HEK293 (cell line): ENCODE data around the gene TNFSF12.

Experiments used
- CTCF ChIA-PET: fragments of 350-600 bp; formaldehyde crosslinking; extraction: SDS; loops from one replicate; lab custom pipeline; 2021; ENCODE audit warnings: antibody characterized with exemption; lab: Yijun Ruan, JAX
- POLR2A ChIA-PET: fragments of 300-600 bp; formaldehyde crosslinking; extraction: SDS; loops from one replicate; lab custom pipeline; 2020; ENCODE audit warnings: antibody characterized with exemption, inconsistent platforms; lab: Yijun Ruan, JAX
- H3K27ac ChIP-seq: fragments of 200-500 bp; sonication (Bioruptor generic); 2 replicates; pipeline ENCODE4 v1.5.1; 2014; ENCODE audit warnings: low read depth, low read length, control low read depth, inconsistent platforms; ENCODE audit errors: extremely low read depth
- H3K36me3 ChIP-seq, 2 experiments: fragments of 200-500 bp in 1 of 2; sonication (Bioruptor generic) in 1 of 2; 1 replicate in 1 of 2; 2 replicates in 1 of 2; pipeline ENCODE4 v1.5.1; 2014 to 2017; ENCODE audit warnings: inconsistent platforms in 2 of 2, low read length in 2 of 2; ENCODE audit not compliant: control insufficient read depth in 2 of 2, insufficient read depth in 1 of 2
- H3K4me1 ChIP-seq: fragments of 200-500 bp; sonication (Bioruptor generic); 2 replicates; pipeline ENCODE4 v1.5.1; 2014; ENCODE audit warnings: mild to moderate bottlenecking, low read length, inconsistent platforms; ENCODE audit not compliant: control insufficient read depth, insufficient read depth
- H3K4me3 ChIP-seq: 2 replicates; pipeline ENCODE4 v1.5.1; 2011; ENCODE audit warnings: low read depth, mild to moderate bottlenecking, control low read depth, low read length, moderate library complexity
- H3K9me3 ChIP-seq: fragments of 200-500 bp; sonication (Bioruptor generic); 2 replicates; pipeline ENCODE4 v1.5.1; 2014; ENCODE audit warnings: low read depth, low read length, inconsistent platforms; ENCODE audit not compliant: control insufficient read depth, insufficient read depth
- FEZF1 ChIP-seq: fragments of 450-650 bp; formaldehyde crosslinking; IDR thresholded peaks from 2 replicates; pipeline ENCODE4 v1.5.1; 2016; ENCODE audit warnings: missing biosample characterization, missing genetic modification characterization
- GLI2 ChIP-seq: fragments of 450-650 bp; formaldehyde crosslinking; IDR thresholded peaks from 2 replicates; pipeline ENCODE4; 2017; ENCODE audit warnings: missing biosample characterization, missing genetic modification characterization, low read depth, borderline replicate concordance
- GLIS1 ChIP-seq: fragments of 450-650 bp; formaldehyde crosslinking; IDR thresholded peaks from 2 replicates; pipeline ENCODE4 v1.5.1; 2016; ENCODE audit warnings: missing biosample characterization, missing genetic modification characterization
- HIC1 ChIP-seq: fragments of 450-650 bp; formaldehyde crosslinking; IDR thresholded peaks from 2 replicates; pipeline ENCODE4 v1.5.1; 2016; ENCODE audit warnings: missing biosample characterization, missing genetic modification characterization
- ZBTB20 ChIP-seq: fragments of 450-650 bp; formaldehyde crosslinking; IDR thresholded peaks from 2 replicates; pipeline ENCODE4 v1.5.1; 2016; ENCODE audit warnings: missing biosample characterization, missing genetic modification characterization
- ZBTB21 ChIP-seq: fragments of 450-650 bp; formaldehyde crosslinking; IDR thresholded peaks from 2 replicates; pipeline ENCODE4 v1.5.1; 2017; ENCODE audit warnings: missing biosample characterization, missing genetic modification characterization
- ZNF10 ChIP-seq: fragments of 450-650 bp; formaldehyde crosslinking; IDR thresholded peaks from 2 replicates; pipeline ENCODE4 v1.5.1; 2017; ENCODE audit warnings: missing biosample characterization, missing genetic modification characterization
- ZNF404 ChIP-seq: fragments of 450-650 bp; formaldehyde crosslinking; IDR thresholded peaks from 2 replicates; pipeline ENCODE4 v1.5.1; 2017; ENCODE audit warnings: missing biosample characterization, missing genetic modification characterization
- ZNF48 ChIP-seq: fragments of 450-650 bp; formaldehyde crosslinking; IDR thresholded peaks from 2 replicates; pipeline ENCODE4 v1.5.1; 2016; ENCODE audit warnings: missing biosample characterization, missing genetic modification characterization
- ZNF571 ChIP-seq: fragments of 450-650 bp; formaldehyde crosslinking; IDR thresholded peaks from 2 replicates; pipeline ENCODE4 v1.5.0; 2017; ENCODE audit warnings: missing biosample characterization, missing genetic modification characterization
- ZNF707 ChIP-seq: fragments of 450-650 bp; formaldehyde crosslinking; IDR thresholded peaks from 2 replicates; pipeline ENCODE4 v1.5.1; 2016; ENCODE audit warnings: missing biosample characterization, missing genetic modification characterization
- ZNF76 ChIP-seq: fragments of 450-650 bp; formaldehyde crosslinking; IDR thresholded peaks from 2 replicates; pipeline ENCODE4; 2016; ENCODE audit warnings: low read depth, missing biosample characterization, missing genetic modification characterization, borderline replicate concordance
- ZNF843 ChIP-seq: fragments of 450-650 bp; formaldehyde crosslinking; IDR thresholded peaks from 2 replicates; pipeline ENCODE4 v1.5.1; 2016; ENCODE audit warnings: missing biosample characterization, missing genetic modification characterization
- TF ChIP-seq, protein P1 (sequence below): fragments of 450-650 bp; formaldehyde crosslinking; conservative IDR thresholded peaks from 2 replicates; pipeline ENCODE4 v1.5.1; 2016; ENCODE audit warnings: low read depth, missing biosample characterization, missing genetic modification characterization
- TF ChIP-seq, protein P2 (sequence below): sonication (generic); formaldehyde crosslinking; IDR thresholded peaks from 2 replicates; pipeline ENCODE4 v1.8.1; 2022; ENCODE audit warnings: mild to moderate bottlenecking, moderate library complexity, missing genetic modification reagents

Gene TNFSF12

DNA sequence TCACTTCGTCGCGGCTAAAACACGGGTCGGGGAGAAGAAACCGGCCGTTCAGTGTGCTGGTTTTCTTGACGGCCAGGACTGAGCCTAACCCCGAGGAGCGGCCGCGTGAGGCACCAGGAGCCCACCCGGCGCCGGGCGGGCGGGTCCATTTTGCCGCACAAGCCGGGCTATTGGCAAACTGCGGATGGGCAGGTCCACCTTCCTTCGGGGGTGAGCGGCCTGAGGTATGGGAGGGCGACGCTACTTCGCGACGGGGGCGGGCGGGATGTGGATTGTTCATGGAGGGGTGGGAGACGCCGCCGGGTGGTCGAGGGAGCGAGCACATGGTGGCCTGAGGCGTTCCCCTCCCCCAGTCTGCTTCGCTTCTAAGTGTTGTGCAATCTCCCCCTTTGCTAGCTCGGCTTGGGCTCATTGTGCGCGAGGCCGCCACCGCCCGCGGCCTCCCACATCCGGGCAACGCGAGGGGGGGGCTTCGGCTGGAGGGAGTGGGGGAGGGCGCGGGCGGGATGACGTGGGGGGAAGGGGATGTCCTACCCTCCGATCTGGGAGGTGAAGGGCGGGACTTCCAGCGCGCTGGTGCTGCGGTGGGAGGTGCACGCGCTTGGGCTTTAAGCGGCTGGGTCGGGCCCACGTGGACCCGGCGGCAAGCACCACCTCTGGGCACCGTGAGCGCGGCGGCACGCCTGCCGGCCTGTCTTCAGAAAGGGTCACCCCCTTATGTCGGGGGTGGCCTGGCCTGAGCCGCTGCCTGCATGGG lies 24.6 kb downstream of the TNFSF12 start (continued):
- TF ChIP-seq GLIS1 (peak; percentile 97), GLI2 (no peak), ZBTB20 (no peak), ZBTB21 (tag by site-specific recombination) (peak; percentile 34; the same call in 1 of the 2 replicates), ZNF404 (tag by site-specific recombination) (no peak), ZNF10 (no peak), ZNF571 (tag by site-specific recombination) (no peak), ZNF48 (no peak)

DNA sequence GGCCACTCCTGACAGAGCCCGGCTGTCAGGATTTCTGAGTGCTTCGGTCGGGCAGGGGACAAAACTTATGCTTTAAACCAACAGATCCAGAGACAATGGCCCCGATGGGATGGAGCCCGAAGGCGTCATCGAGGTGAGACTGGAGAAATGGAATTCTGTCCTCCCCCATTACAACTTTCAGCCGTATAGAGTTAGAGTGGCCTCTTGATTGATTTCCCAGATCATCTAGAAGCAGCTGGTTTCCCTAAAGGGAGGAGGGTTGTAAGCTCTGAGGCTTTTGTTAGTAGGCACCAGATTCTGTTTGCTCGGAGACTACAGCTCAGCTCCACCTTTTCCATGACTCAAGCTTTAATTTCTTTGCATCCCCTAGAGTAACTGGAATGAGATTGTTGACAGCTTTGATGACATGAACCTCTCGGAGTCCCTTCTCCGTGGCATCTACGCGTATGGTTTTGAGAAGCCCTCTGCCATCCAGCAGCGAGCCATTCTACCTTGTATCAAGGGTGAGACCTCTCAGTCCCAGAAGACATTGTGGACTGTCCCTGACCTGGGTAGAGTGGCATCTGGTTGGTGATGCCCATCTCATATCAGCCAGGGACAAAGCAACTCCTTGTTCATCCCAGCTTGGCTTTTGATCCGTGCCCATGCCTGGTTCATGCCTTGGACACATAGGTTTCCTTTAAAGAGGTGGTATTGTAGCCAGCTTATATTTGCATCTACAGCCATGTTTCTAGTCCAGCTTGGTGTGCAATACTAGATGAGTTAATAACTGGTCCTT lies 25.5 kb downstream of the TNFSF12 start:
- TF ChIP-seq, protein P1, sequence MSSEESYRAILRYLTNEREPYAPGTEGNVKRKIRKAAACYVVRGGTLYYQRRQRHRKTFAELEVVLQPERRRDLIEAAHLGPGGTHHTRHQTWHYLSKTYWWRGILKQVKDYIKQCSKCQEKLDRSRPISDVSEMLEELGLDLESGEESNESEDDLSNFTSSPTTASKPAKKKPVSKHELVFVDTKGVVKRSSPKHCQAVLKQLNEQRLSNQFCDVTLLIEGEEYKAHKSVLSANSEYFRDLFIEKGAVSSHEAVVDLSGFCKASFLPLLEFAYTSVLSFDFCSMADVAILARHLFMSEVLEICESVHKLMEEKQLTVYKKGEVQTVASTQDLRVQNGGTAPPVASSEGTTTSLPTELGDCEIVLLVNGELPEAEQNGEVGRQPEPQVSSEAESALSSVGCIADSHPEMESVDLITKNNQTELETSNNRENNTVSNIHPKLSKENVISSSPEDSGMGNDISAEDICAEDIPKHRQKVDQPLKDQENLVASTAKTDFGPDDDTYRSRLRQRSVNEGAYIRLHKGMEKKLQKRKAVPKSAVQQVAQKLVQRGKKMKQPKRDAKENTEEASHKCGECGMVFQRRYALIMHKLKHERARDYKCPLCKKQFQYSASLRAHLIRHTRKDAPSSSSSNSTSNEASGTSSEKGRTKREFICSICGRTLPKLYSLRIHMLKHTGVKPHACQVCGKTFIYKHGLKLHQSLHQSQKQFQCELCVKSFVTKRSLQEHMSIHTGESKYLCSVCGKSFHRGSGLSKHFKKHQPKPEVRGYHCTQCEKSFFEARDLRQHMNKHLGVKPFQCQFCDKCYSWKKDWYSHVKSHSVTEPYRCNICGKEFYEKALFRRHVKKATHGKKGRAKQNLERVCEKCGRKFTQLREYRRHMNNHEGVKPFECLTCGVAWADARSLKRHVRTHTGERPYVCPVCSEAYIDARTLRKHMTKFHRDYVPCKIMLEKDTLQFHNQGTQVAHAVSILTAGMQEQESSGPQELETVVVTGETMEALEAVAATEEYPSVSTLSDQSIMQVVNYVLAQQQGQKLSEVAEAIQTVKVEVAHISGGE (tag by site-specific recombination): no peak
- TF ChIP-seq GLIS1 (no peak), ZNF707 (tag by site-specific recombination) (no peak), ZNF843 (no peak), ZNF76 (tag by site-specific recombination) (no peak), FEZF1 (tag by site-specific recombination) (no peak), HIC1 (peak; percentile 46; the same call in 1 of the 2 replicates)
- TF ChIP-seq, protein P2, sequence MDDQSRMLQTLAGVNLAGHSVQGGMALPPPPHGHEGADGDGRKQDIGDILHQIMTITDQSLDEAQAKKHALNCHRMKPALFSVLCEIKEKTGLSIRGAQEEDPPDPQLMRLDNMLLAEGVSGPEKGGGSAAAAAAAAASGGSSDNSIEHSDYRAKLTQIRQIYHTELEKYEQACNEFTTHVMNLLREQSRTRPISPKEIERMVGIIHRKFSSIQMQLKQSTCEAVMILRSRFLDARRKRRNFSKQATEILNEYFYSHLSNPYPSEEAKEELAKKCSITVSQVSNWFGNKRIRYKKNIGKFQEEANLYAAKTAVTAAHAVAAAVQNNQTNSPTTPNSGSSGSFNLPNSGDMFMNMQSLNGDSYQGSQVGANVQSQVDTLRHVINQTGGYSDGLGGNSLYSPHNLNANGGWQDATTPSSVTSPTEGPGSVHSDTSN (CRISPR knock-in tag): no peak
- TF ChIP-seq, all 188 proteins: peak for 1
- Histone ChIP-seq H3K36me3 (peaks cover 59 to 86% of the 10 kb centered on the region in 2 experiments), H3K27ac (peak overlapping the region; percentile 98; the same call in 1 of the 2 replicates), H3K9me3 (no peaks in the 10 kb centered on the region), H3K4me3 (peak overlapping the region; percentile 97), H3K4me1 (peaks cover 5% of the 10 kb centered on the region)
- CTCF ChIA-PET: interaction anchor here (0.7 to 1.1 kb wide), 5 partner anchors 9 to 529 kb away, joined by 3 to 6 read pairs (median 3); partner anchors contain the start of genes MPDU1, TP53 and WRAP53
- POLR2A ChIA-PET: interaction anchor here (0.6 to 8.2 kb wide), 20 partner anchors 9 to 358 kb away, joined by 3 to 98 read pairs (median 4); partner anchors contain the start of genes ATP1B2, CNTROB, FXR2 and MPDU1
